Stromal cell of bone marrow (primary cell): ENCODE results near the gene NPM3.

Source experiments
- DNase-seq: peaks from one replicate; pipeline ENCODE4 v3.0.0-alpha.2; 2012; ENCODE audit warnings: low read depth

The NPM3 gene, protein sequence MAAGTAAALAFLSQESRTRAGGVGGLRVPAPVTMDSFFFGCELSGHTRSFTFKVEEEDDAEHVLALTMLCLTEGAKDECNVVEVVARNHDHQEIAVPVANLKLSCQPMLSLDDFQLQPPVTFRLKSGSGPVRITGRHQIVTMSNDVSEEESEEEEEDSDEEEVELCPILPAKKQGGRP

DNA sequence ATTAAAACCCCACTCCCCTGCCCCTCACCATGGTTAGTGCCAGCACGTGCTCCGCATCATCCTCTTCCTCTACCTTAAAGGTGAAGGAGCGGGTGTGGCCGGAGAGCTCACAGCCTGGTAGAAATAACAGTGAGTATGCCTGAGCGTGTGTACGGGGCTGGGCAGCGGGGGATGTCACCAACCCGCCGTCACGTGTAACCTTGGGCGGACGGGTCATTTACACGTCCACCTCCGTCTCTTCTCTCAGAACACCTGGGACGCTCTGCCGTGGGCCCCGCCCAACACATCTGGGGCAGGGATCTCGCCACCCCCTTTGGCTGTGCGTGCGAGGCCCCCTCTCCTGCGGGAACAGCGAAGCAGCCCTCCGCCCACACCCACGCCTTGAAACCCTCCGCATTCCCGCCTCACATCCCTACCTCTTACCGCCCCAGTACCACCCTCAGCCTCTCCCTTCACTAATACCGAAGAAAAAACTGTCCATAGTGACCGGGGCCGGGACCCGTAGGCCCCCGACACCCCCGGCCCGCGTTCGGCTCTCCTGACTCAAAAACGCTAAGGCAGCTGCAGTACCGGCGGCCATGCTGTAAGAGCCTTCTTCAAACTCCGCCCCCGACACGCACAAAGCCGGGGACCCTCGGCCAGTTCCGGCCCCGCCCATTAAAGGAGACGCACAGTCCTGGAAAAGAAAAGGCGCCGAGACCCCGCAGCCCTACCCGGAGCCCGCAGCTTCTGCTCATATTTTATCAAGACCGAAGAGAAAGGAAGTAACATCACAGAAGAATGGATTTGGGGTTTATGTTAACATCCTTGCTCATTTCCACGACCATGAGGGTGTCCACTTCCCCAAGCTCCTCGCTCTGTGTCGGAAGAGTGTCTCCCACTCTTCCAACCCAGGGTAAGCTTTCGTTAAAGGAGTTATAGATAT, at the start of gene NPM3:
Gene NPM3 (minus strand): TSS at position 636 of the 925 bp plus-strand sequence. CDS start 56 bp downstream, at position 580.
- DNase-seq, result peak; percentile 63

DNA sequence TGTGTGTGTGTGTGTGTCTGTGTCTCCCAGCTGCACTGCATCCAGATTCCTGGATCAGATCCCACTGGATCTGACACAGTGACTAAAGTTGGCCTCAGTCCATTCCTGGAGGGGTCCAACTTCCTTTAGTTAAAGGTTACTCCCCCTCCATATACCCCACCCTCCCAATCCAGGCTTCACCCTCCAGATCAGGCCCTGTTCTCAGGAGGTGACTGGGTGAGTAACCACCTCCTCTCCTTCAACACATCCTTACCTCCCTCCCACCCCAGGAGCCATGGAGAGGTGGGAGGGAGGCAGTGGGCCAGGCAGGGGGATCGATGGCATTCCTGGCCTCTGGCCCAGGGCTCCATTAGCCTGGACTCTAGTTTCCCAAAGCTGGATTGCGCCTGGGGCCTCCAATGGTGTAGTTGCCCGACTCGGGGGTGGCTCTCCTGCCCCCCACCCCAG, 49.1 kb upstream of the NPM3 start:
- no peak for DNase-seq

DNA sequence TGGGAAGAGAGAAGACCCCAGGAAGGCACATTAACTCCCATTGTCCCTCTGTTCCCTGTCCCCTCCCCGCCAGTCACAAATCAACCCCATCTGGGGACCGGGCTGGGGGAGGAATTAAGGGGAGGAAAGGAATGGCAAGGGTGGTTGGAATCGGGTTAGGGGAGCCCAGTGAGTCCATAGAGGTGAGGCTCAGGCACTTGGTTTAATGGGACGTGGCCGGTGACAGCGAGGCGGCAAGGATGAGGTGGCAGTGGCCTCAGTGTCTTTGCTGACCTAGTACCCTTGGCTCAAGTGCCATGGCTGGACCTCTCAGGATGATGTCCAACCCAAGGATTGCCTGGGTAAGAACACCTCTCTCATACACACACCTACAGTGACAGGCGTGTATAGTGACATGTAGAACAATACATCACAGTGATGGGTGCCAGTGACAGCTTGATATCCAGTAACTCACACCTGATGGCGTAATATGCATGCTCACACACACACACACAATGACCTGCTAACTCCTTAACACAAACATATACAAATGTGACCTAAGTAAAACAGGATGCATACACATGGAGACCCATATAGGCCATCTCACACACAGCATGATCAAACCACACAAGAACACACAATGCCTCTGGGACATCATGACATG, 48.0 kb upstream of the NPM3 start:
- no peak for DNase-seq

DNA sequence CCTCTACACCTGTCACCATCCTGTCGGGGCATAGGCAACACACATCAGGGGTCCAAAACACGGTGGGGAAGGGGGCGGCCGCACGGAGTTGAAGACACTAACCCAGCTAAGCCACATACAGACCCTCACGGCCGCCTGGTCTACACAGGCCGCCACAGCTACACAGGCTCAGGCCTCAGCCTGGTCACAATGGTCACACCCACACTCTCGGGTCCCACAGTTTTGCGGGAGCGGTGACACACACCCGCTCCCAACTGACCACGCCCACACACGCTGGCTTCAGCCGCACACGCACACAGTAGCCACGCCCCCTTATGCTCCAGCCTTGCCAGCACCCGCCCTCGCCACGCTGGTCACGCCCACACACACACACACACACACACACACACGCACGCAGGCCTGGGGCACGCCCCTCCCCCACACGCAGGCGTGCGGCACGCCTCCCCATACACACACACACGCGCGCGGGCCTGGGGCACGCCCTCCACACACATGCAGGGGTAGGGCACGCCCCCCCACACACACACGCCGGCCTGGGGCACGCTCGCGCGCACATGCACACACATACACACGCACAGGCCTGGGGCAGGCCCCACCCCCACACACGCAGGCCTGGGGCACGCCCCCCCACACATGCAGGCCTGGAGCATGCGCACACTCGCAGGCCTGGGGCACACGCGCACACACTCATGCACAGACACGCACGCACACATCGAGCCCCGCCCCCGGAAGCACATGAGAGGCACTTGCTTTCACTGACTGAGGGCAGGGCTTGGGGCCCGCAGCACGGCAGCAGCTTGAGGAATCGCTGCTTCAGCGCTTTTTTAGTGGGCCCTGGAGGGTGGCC, 47.3 kb upstream of the NPM3 start:
- peak; percentile 68 for DNase-seq

DNA sequence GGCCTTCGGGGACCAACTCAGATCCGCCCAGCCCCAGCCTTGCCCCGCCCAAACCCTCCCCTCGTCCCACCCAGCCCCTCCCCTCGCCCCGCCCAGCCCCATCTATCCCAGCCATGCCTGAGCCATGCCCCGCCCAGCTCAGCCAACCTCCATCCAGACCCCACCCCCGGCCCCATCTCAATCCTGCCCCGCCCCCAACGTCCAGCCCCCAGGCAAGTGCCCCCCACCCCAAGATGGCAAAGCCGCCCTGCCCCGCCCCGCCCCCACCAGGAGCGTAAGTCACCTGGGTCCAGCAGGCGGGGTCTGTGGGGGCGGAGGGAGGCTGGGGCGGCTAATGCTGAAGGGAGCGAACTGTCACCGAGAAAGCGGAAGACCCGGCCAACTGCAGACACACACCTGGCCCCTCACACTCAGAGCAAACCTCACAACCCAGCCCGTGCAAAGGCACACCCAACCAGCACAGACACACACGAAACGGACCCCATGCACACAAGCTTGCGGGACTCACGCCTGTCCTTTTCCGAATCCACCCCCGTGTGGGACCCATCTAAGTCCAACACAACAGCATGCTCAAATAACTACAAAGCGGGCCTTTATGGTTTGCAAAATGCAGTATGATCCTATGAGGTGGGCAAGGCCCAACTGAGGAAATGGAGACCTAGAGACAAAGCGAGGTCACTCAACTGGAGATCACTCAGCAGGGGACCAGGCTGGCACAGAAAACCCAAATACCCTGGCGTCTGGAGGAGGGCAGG, 46.5 kb upstream of the NPM3 start:
- DNase-seq, result no peak

DNA sequence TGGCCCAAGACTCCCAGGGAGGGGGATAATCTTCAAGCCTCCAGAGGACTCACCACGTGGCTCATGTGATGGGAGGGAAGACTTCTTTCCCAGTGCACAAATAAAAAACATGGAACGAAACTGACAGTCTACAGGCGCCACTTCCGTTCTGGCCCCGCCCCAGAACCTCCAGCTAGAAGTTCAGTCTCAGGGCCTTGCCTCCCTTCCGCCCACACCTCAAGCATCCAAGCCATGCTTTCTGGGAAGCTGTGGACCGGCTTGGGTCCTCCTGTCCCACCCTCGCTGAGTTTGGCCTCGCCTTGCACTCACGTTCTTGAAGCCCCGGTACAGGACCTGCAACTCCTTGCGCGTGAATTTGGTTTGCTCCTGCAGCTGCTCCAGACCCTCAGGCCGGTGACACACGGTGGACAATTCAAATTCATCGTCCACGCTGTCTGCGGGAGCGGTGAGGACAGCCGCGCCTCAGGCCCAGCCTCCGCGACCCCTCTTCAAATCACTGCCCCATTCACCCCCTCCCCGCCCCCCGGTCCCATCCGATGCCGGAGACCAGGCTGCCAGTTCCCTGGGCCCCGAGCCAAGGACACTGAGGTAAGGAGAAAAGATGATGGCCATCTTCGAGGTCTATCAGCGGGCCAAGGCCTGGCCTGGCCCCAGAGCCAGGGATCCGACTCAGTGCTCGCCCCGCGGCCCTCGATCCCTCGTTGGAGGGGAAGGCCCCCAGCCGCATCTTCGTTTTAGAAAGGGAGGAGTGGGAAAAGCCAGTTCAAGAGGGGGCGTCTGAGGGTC, 45.7 kb upstream of the NPM3 start:
- no peak for DNase-seq

DNA sequence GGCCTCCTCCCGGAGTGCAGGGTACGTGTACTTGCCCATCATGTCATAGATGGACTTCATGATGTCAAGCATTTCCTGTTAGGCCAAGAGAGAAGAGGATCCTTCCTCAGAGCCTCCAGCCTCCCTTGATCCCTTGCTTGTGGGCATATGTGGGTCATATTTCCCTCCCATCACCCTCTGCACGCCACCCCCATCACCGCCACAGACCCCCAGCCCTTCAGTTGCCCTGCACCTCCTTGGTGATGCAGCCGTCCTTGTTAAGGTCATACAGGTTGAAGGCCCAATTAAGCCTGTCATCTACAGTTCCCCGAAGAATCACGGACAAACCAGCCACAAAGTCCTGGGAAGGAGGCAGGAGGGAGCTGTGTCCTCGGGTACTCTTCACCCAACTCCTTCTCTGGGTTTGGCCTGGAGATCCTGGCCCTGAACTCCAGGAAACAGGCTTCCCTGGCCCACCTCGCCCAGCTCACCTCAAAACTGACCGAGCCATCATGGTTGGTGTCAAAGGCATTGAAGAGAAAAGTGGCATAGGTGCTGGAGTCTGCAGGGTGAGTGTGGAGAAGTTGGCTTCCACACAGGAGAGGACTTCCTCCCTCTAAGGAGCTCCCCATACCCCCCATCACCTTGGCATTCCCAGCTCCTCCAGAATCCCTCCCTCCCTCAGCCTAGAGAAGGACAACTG, 44.8 kb upstream of the NPM3 start:
- no peak for DNase-seq

DNA sequence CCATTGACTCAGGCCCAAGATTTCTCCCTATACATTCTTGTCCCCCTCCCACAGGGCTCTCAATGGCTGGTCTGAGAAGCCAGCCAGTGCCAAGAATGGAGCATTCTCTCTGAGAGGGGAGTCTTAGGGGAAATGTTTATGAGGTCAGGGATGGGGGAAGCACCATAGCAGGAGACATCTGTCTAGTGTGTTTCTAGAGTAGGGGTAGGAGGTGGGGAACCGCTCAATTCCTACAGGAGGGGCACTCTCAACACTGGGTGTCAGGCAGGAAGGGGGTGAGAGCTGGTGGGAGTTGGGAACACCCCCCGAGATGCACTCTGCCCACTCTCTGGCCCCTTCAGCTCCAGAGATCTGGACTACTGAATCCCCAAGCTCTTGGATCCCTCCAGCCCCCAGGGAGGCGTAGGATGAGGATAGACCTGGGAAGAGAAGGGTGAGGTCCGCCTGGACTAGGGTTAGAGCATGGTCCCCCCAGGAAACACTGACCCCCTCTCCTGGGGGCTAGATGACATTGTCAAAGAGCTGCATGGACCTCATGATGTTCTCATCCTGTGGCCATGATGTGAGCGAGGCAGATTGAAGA, 43.7 kb upstream of the NPM3 start:
- no peak for DNase-seq

DNA sequence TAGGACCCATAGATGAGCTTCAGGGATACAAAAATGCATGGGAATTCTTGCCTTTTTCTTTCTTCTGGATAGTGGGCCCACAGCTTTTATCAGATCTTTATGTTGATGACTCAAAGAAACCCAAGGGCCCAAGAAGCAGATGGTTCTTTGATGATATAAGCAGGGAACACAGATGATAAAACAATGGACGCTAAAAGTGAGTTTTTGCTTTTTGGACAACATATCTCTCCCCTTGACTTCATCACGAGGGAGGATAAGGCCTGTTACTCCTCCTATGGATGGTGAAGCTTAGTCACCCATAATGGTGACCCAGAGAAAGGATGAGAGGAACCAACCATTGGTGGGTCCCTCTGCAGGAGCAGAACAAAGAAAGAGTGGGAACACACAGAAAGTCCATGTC, 41.5 kb upstream of the NPM3 start:
- no peak for DNase-seq

DNA sequence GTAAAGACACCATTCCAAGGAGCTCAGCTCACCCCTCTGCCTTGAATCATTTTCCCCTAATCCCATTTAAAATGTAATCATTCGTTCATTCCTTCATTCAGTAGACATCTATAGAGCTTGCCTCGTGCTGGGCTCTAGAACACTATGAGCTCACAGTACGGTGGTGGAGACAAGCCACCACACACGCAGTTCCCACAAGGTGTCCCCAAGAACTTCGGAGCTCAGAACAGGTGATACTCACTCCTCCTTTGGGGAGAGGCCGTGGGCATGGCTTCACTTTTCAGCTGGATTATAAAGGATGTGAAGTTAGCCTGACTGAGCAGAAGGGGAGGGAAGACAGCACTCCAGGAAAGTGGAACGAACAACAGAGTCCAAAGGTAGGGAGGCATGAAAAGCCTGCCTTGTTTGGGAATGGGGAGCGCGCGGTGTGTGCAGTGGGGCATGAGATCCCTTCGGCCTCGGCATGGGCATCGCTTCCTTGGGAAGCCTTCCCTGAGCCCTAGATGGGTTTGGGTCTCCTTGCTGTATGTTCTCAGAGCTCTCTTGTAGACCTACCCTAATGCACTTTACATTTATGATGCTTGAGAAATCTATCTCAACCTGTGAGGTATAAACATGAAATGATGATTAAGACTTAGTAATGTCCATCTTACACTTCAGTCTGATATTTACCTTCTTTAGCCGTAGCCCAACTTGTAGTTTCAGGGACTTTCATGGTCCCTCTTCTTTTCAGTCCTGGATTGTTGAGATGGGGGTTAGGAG, 35.8 kb upstream of the NPM3 start:
- DNase-seq, result no peak

DNA sequence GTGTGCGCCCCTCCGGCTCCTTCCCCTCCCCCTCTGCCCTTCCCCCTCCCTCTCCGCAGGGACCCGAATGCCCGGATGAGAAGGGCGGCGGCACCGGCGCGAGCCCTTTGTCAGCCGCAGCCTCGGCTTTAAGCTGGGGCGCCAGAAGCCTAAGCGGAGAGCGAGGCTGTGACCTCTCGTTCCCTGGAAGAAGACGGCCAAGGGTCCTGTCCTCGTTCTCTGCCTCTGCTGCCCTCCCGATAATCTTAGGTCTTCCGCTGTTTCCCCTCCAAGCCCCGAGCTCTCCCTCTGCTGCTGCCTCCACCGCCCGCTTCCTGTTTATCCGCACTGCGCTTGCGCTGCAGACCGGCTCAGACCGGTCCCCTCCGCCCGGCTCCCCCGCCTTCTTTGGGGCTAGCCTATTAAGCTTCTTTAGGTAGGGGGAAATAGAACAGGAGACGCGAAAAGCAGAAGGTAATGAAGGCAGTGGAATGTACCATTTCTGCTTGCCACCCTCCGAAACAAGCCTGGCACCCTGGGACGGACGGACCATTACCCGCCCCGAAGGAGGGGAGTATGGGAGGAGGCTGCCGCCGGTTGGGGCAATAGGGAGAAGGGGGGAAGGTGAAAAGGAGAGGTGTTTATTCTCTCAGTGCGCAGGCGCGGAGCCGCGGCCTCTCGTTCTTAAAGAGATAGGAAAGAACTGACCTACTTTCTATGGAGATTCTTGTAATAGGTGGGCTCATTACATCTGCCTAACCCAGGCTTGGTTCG, 35.0 kb upstream of the NPM3 start, which contains the start of gene OGA:
Gene OGA (minus strand): TSS at position 326 of the 753 bp plus-strand sequence. CDS start 422 bp downstream, outside the sequence.
- DNase-seq, result peak; percentile 100

DNA sequence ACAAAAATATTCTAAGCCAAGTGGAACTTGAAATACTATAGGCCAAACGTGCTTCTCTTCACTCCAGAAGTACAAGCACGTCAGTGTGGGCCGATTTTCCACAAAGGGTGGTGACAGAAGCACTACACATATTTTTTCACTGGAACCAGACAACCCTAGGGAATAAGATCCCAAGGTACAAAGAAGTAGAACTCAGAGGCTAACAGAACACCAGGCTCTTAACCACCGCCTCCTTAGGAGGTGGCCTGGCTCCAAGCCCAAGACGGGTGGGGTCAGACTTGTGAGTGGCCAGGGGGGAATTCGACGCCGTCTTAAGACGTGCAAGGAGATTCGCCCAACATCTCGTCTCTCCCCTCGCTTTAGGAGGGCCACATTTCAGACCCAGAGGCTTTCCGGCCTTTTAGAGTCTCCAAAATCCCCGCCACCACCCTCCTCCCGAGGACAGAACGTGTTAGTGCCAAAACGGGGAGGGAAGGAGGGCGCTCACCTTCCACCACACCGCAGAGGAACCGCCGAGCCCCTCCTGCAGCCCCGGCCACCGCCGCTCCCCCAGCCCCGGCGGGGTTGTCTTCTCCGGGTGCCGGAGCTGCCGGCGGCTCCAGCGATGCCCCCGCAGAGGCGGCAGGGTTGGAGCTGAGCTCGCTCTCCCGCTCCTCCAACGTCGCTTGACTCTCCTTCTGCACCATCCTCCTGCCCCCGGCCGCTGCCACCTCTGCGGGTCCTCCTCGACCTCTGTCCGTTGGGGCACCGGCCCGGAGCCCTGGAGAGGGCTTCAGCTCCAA, 34.3 kb upstream of the NPM3 start:
- peak; percentile 89 for DNase-seq

DNA sequence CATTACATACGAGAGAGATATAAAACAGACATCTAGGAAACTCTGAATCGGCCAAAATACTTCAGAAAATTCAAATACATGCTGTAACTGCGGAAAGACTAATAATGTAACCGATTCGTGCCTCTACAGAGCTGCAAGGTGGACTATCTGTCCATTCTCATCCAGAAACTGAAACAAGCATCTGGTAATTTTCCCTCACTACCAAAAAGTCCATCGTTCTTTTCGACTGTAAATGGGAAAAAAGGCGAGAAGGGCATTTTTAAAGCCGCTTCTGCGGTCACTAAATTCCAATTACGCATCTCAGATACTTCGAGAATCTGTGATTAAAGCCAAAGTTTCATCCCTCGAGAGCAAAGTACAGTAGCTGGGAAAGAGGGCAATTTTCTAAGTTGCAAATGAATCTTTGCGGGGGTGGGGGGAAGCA, 33.7 kb upstream of the NPM3 start:
- DNase-seq, result no peak

DNA sequence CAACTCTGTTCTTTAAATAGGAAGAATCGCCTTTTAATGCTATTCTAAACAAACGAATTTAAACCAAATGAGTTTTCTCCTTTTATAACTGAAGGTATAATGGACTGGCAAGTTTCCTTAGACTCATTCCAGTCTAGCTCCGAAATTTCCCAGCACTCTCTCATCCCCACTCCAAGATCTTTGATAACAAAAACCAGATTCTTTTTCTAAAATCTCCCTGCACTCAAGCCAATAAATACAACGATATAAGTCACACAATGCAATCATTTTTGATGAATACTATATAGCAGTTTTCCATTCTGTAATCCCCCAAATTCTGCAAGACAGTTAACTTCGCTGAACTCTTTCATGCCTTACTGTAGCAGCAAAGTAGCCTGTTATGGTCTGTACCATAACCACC, 33.1 kb upstream of the NPM3 start:
- no peak for DNase-seq

DNA sequence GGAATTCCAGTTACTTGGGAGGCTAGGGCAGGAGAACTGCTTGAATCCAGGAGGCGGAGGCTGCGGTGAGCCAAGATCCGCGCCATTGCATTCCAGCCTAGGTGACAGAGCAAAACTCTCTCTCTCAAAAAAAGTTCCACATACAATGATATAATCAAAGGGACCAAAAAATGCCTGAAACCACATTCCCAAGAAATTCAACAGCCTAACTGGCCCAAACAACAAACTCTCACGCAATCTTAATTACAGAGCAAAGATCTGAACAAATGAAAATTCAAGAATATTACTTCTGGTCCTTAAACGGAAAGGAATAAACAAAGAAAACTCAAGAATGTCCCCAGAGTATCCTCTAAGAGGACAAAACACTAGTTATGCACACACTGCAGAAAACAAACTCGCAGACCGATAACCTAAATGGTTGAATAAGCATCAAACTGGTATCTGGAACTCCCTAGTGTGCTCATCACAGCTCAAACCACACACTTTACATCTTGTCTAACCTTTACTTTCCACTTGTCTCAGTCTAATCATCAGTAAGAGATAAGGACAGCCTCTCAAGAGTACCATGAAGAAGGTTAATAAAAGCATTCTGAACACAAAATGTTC, 31.3 kb upstream of the NPM3 start:
- no peak for DNase-seq

DNA sequence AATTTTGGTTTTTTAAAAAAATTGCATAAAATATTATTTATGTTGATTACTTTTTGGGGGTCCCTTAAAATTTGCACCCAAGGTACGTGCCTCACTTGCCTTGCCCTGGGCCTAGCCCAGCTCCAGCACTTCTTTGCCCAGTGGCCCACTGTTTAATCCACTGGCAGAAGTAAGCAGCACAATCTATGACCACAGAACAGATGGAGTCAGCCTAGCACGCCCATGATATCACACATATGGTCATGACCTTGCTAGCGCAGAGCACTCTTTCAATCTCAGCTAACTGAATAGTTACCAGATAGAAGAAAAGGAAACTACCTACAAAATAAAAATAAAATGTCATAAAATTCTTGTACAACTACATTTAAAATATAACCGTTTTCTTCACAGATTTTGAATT, 29.4 kb upstream of the NPM3 start:
- DNase-seq, result no peak

DNA sequence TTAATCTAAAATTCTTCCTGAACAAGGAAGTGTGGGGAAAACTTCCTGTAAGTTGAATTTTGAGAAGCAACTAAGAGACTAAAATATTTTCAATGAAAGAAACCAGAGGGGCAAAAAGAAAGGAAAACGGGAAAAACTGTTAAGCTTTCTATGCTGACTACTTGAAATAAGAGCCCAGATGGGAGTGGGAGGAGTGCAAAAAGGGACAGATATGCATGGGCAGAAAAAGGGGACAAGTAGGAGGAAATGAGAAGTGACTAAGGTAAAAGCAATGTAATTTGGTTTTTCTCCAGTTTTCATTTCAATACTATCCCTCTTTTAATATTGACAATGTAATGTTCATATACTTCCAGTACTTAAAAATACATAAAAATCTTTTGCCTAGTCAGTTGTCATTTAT, 23.9 kb upstream of the NPM3 start:
- no peak for DNase-seq
